Thyroid gland (tissue), 4 donors: ENCODE measurements around the gene ACOX2.

Experiments used
- POLR2A ChIP-seq, 2 donors: fragments of 450-650 bp; IDR thresholded peaks; one replicate each; pipeline ENCODE4 v1.6.1; 2017; ENCODE audit warnings: antibody characterized with exemption in 2 of 2, mild to moderate bottlenecking in 2 of 2, moderate library complexity in 1 of 2
- TF ChIP-seq, protein P1 (sequence below), 6 experiments: fragments of 200-600 bp in 3 of 6; fragments of 450-650 bp in 3 of 6; sonication (generic) in 3 of 6; IDR thresholded peaks; one replicate each; pipeline ENCODE4 v1.5.1; 2016 to 2019; ENCODE audit warnings: antibody characterized with exemption in 6 of 6, mild to moderate bottlenecking in 2 of 6, inconsistent platforms in 1 of 6, moderate library complexity in 1 of 6

DNA sequence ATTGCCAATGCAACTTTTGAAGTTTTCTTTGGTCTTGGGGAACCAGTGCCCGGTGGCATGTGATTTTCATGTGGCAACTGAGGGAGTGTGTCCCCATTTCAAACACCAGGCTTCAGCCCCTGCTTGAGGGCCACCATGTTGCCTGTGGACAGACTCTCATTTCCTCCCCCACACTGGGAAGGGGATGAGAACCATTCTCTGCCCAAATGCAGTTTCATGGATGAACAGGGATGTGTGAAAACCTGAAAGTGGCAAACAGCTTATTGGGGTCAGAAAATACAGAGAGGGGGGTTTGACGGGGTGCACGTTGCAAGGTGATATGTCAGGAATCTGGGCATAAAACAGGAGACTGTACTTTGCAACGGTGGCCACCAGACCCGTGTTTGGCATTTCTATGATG is 33.9 kb upstream of the ACOX2 start:
- TF ChIP-seq, protein P1, sequence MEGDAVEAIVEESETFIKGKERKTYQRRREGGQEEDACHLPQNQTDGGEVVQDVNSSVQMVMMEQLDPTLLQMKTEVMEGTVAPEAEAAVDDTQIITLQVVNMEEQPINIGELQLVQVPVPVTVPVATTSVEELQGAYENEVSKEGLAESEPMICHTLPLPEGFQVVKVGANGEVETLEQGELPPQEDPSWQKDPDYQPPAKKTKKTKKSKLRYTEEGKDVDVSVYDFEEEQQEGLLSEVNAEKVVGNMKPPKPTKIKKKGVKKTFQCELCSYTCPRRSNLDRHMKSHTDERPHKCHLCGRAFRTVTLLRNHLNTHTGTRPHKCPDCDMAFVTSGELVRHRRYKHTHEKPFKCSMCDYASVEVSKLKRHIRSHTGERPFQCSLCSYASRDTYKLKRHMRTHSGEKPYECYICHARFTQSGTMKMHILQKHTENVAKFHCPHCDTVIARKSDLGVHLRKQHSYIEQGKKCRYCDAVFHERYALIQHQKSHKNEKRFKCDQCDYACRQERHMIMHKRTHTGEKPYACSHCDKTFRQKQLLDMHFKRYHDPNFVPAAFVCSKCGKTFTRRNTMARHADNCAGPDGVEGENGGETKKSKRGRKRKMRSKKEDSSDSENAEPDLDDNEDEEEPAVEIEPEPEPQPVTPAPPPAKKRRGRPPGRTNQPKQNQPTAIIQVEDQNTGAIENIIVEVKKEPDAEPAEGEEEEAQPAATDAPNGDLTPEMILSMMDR (IDR thresholded peaks at IDR 0.05), result no peak
- TF ChIP-seq POLR2A (IDR thresholded peaks at IDR 0.05), result no peak
